Fibroblast of lung (primary cell): ENCODE results near the gene AMDHD2.
"Not testable (repeated sequence)": the region's sequence is repeated elsewhere in the genome, so short reads cannot be mapped to it uniquely, and the experiment has no call there.

Experiments used
- CTCF ChIP-seq, 2 donors: IDR thresholded peaks in 1 of 2; conservative IDR thresholded peaks in 1 of 2; 1 replicate in 1 of 2; 2 replicates in 1 of 2; pipeline ENCODE4 v1.5.1; 2011 to 2012; ENCODE audit warnings: low read length in 2 of 2, control low read depth in 1 of 2, inconsistent platforms in 1 of 2, low read depth in 1 of 2, mild to moderate bottlenecking in 1 of 2
- EZH2 ChIP-seq: IDR thresholded peaks from 2 replicates; pipeline ENCODE4 v1.5.1; 2012; ENCODE audit warnings: low read length, control low read depth, mild to moderate bottlenecking; ENCODE audit errors: missing control alignments

GRCh38 chr16:2539845-2540458, 19.8 kb downstream of the AMDHD2 start:
- peak; percentile 21 to 42 for TF ChIP-seq CTCF (conservative IDR thresholded peaks at IDR 0.05 in 1 of 2, IDR thresholded peaks at IDR 0.05 in 1 of 2; ENCODE audit: low read depth in 1 of 2, low read length in 2 of 2)
- TF ChIP-seq EZH2 = not testable (repeated sequence)
